Spleen (tissue), 11 donors: ENCODE results near the gene IFT80. TPM values are rescaled to one million over a fixed set of nuclear protein-coding genes. Genes with fewer than 3 reads are reported as not detected.
"Not testable (repeated sequence)": the region's sequence is repeated elsewhere in the genome, so short reads cannot be mapped to it uniquely, and the experiment has no call there.

Experiments
- DNase-seq: peaks from one replicate; pipeline ENCODE4 v3.0.0-alpha.2; 2020
- H3K27ac ChIP-seq, 8 donors: fragments of 200-600 bp; sonication (generic) in 7 of 8; 1 replicate in 4 of 8; 2 replicates in 4 of 8; pipeline versions ENCODE4 v1.5.0 to v1.8.0; 2016 to 2021; ENCODE audit warnings: inconsistent platforms in 4 of 8, mild to moderate bottlenecking in 4 of 8, moderate library complexity in 1 of 8
- H3K27me3 ChIP-seq, 7 donors: fragments of 200-600 bp; sonication (generic) in 6 of 7; replicated peaks in 1 of 7; 1 replicate in 4 of 7; 2 replicates in 3 of 7; pipeline versions ENCODE4 v1.5.0 to v1.8.0; 2016 to 2021; ENCODE audit warnings: inconsistent platforms in 3 of 7, mild to moderate bottlenecking in 1 of 7
- H3K36me3 ChIP-seq, 6 donors: fragments of 200-600 bp; sonication (generic) in 5 of 6; 1 replicate in 4 of 6; 2 replicates in 2 of 6; pipeline versions ENCODE4 v1.5.0 to v1.8.0; 2016 to 2021; ENCODE audit warnings: inconsistent platforms in 2 of 6
- H3K4me1 ChIP-seq, 6 donors: fragments of 200-600 bp; sonication (generic) in 5 of 6; 1 replicate in 3 of 6; 2 replicates in 3 of 6; pipeline versions ENCODE4 v1.5.0 to v1.8.0; 2016 to 2021; ENCODE audit warnings: inconsistent platforms in 3 of 6
- H3K4me3 ChIP-seq, 8 donors: fragments of 200-600 bp; sonication (generic) in 7 of 8; 1 replicate in 4 of 8; 2 replicates in 4 of 8; pipeline versions ENCODE4 v1.5.0 to v1.8.0; 2016 to 2021; ENCODE audit warnings: inconsistent platforms in 4 of 8, mild to moderate bottlenecking in 4 of 8, moderate library complexity in 2 of 8
- H3K9me3 ChIP-seq, 8 donors: fragments of 200-600 bp; sonication (generic) in 7 of 8; 1 replicate in 4 of 8; 2 replicates in 4 of 8; pipeline versions ENCODE4 v1.5.0 to v1.8.0; 2016 to 2021; ENCODE audit warnings: inconsistent platforms in 4 of 8
- POLR2A ChIP-seq, 3 donors: fragments of 450-650 bp; IDR thresholded peaks; one replicate each; pipeline ENCODE4 v1.5.1; 2017; ENCODE audit warnings: antibody characterized with exemption in 3 of 3, mild to moderate bottlenecking in 1 of 3
- POLR2AphosphoS5 ChIP-seq, 3 donors: sonication (generic); formaldehyde crosslinking; IDR thresholded peaks; one replicate each; pipeline ENCODE4 v1.5.1; 2017; ENCODE audit warnings: antibody characterized with exemption in 3 of 3
- WGBS, 5 donors: extraction: QIAGEN DNeasy Blood & Tissue Kit in 3 of 5; methylation state at CpG; one replicate each; pipeline versions ENCODE4 v1.1.5 to v1.1.7; 2013 to 2018; 5-methylcytosine and 5-hydroxymethylcytosine counted together
- intact Hi-C: fragments of 100-400 bp; cut with DNase I; formaldehyde crosslinking; loops from one replicate; pipeline ENCODE4 v1.15.0; 2023; ENCODE audit warnings: low total_unique reads
- polyA plus RNA-seq, 3 donors: library from polyadenylated mRNA; stranded (reverse); fragments of 200-250 nt; gene quantifications; one replicate each; pipeline ENCODE4 v1.2.1, GENCODE V29; 2013
- total RNA-seq, 7 donors: library from RNA; depleted of rRNA in 3 of 7; stranded (reverse); fragments of >200 nt in 3 of 7; fragmentation: NEBNext Ultra II Directional in 4 of 7; extraction: Animal tissue kit (Norgen Biotek cat#: 25700) in 4 of 7; gene quantifications; one replicate each; pipeline versions ENCODE4 v1.1.0 to v1.2.1, GENCODE V29; 2016 to 2021
- TF ChIP-seq, protein P1 (sequence below), 11 experiments: fragments of 200-600 bp in 7 of 11; fragments of 450-650 bp in 4 of 11; sonication (generic) in 4 of 11; IDR thresholded peaks in 8 of 11; conservative IDR thresholded peaks in 3 of 11; 1 replicate in 7 of 11; 2 replicates in 4 of 11; pipeline versions ENCODE4 v1.4.0 to v1.8.0; 2016 to 2021; ENCODE audit warnings: antibody characterized with exemption in 11 of 11, inconsistent platforms in 4 of 11, mild to moderate bottlenecking in 1 of 11
- donor health status: healthy with polysubstance abuse.
- donor health status: DM: no; HTN: no; CAD: no; lungs with moderate emphysema.
- donor health status: DM: no; HTN: no; CAD: no.
- donor health status: Bipolar disorder and iron deficiency.
- donor health status: healthy.
- donor health status: DM: no; HTN: no; CAD: no.
- donor health status: DM: yes; HTN: yes; CAD: no.

IFT80 gene
- total and polyA plus RNA-seq, 10 donors, result 15.3 to 44.0 (median 21.5) TPM

- Histone ChIP-seq H3K4me3 (no peak overlapping the region), H3K4me1 (peaks cover 0 to 8% (median 0%) of the 10 kb centered on the region in 6 donors), H3K27me3 (no peaks in the 10 kb centered on the region), H3K27ac (no peak overlapping the region), H3K36me3 (peaks cover 0 to 44% (median 16%) of the 10 kb centered on the region in 6 donors), H3K9me3 (no peaks in the 10 kb centered on the region)
- DNase-seq, result no peak
- TF ChIP-seq POLR2AphosphoS5 (IDR thresholded peaks at IDR 0.05), result no peak
- TF ChIP-seq POLR2A (IDR thresholded peaks at IDR 0.05), result no peak
- TF ChIP-seq, protein P1, sequence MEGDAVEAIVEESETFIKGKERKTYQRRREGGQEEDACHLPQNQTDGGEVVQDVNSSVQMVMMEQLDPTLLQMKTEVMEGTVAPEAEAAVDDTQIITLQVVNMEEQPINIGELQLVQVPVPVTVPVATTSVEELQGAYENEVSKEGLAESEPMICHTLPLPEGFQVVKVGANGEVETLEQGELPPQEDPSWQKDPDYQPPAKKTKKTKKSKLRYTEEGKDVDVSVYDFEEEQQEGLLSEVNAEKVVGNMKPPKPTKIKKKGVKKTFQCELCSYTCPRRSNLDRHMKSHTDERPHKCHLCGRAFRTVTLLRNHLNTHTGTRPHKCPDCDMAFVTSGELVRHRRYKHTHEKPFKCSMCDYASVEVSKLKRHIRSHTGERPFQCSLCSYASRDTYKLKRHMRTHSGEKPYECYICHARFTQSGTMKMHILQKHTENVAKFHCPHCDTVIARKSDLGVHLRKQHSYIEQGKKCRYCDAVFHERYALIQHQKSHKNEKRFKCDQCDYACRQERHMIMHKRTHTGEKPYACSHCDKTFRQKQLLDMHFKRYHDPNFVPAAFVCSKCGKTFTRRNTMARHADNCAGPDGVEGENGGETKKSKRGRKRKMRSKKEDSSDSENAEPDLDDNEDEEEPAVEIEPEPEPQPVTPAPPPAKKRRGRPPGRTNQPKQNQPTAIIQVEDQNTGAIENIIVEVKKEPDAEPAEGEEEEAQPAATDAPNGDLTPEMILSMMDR (IDR thresholded peaks at IDR 0.05 in 8 of 11, conservative IDR thresholded peaks at IDR 0.05 in 3 of 11), result no peak
- 73 to 84% (median 81%) methylated on average over 1 of the region's 1 CpG for WGBS, 5 donors
- intact Hi-C loops, result no loop called here
Measured at GRCh38 chr3:160369784-160370183, 29.2 kb downstream of the IFT80 start.

GRCh38 chr3:160368804-160369203 lies 30.2 kb downstream of the IFT80 start:
- 18 to 45% (median 28%) methylated on average over 2 of the region's 2 CpGs for WGBS, 5 donors
- H3K27ac ChIP-seq, result no peak overlapping the region

DNA sequence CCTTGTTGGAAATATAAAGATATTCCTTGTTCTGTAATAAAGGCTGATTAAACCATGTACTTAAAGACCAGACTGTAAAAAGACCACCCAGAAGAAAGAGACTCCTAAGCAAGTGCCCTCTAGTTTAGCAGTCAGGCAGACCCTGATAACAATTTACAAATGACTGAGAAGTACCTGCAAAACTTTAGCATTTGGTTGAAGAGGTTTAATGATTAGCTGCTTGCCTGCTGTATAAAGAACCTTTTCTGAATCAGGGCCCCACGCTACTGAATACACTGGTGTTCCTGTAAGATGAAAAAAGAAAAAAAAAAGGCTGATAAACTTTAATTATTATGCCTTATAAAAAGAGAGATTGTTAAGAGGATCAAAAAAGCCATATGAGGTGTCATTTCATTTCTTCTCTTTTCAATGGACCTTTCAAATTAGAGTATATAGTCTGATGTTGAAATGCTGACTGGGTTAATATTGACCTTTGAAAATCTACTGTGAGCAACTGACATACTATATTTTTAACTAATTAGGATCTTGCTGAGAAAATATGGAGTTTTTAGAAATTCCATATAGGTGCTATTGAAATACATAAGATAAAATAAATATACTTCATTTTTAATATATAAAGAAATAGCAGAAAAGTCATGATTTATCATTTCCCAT lies 33.0 kb downstream of the IFT80 start:
- intact Hi-C loops, result no loop called here
- no peak for DNase-seq
- Histone ChIP-seq H3K4me3 (no peak overlapping the region), H3K36me3 (peaks cover 0 to 22% (median 0%) of the 10 kb centered on the region in 6 donors), H3K27me3 (no peaks in the 10 kb centered on the region), H3K4me1 (peaks cover 0 to 8% (median 0%) of the 10 kb centered on the region in 6 donors), H3K9me3 (no peaks in the 10 kb centered on the region), H3K27ac (no peak overlapping the region)
- WGBS, 5 donors, result 94 to 100% (median 98%) methylated on average over 1 of the region's 1 CpG
- TF ChIP-seq POLR2AphosphoS5 (IDR thresholded peaks at IDR 0.05) (no peak), POLR2A (IDR thresholded peaks at IDR 0.05) (no peak)
- TF ChIP-seq, protein P1 (IDR thresholded peaks at IDR 0.05 in 8 of 11, conservative IDR thresholded peaks at IDR 0.05 in 3 of 11), result no peak

More at GRCh38 chr3:160368804-160369203, 30.2 kb downstream of the IFT80 start:
- intact Hi-C loops, result no loop called here
- DNase-seq, result no peak
- TF ChIP-seq, protein P1 (IDR thresholded peaks at IDR 0.05 in 8 of 11, conservative IDR thresholded peaks at IDR 0.05 in 3 of 11), result no peak
- TF ChIP-seq POLR2AphosphoS5 (IDR thresholded peaks at IDR 0.05), result no peak
- no peak for TF ChIP-seq POLR2A (IDR thresholded peaks at IDR 0.05)
- H3K27me3 ChIP-seq, result no peaks in the 10 kb centered on the region
- peaks cover 0 to 8% (median 0%) of the 10 kb centered on the region in 6 donors for H3K4me1 ChIP-seq
- peaks cover 0 to 38% (median 10%) of the 10 kb centered on the region in 6 donors for H3K36me3 ChIP-seq
- no peaks in the 10 kb centered on the region for H3K9me3 ChIP-seq
- no peak overlapping the region for H3K4me3 ChIP-seq

DNA sequence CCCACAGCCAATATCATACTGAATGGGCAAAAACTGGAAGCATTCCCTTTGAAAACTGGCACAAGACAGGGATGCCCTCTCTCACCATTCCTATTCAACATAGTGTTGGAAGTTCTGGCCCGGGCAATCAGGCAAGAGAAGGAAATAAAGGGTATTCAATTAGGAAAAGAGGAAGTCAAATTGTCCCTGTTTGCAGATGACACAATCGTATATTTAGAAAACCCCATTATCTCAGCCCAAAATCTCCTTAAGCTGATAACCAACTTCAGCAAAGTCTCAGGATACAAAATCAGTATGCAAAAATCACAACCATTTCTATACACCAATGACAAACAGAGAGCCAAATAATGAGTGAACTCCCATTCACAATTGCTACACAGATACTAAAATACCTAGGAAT lies 36.1 kb downstream of the IFT80 start:
- 36 to 76% (median 53%) methylated on average over 2 of the region's 2 CpGs for WGBS, 5 donors
- H3K27ac ChIP-seq, H3K9me3 ChIP-seq, DNase-seq, intact Hi-C loops, H3K4me3 ChIP-seq, H3K4me1 ChIP-seq, H3K27me3 ChIP-seq: not testable (repeated sequence)
- H3K36me3 ChIP-seq, result peaks cover 0 to 47% (median 3%) of the 10 kb centered on the region in 6 donors
